DOHH2 (cell line): ENCODE measurements around the gene CPNE2.

Experiments used
- H3F3A ChIP-seq: fragments of 200-600 bp; sonication (generic), shearing (Covaris generic); 2 replicates; pipeline ENCODE4 v1.6.0; 2016; ENCODE audit warnings: antibody characterized with exemption, mild to moderate bottlenecking; ENCODE audit not compliant: control insufficient read depth, insufficient read depth
- H3K27ac ChIP-seq: fragments of 200-600 bp; sonication (generic); 2 replicates; pipeline ENCODE4 v1.5.1; 2014; ENCODE audit warnings: low read depth, mild to moderate bottlenecking, low read length, moderate library complexity
- H3K27me3 ChIP-seq: fragments of 200-600 bp; sonication (generic); 2 replicates; pipeline ENCODE4 v1.6.1; 2014; ENCODE audit warnings: mild to moderate bottlenecking, low read length, mixed read lengths; ENCODE audit not compliant: control insufficient read depth
- H3K36me3 ChIP-seq: fragments of 200-600 bp; sonication (generic); 2 replicates; pipeline ENCODE4 v1.6.1; 2014; ENCODE audit warnings: mild to moderate bottlenecking, low read length, moderate library complexity, mixed read lengths; ENCODE audit not compliant: control insufficient read depth
- H3K4me1 ChIP-seq: fragments of 200-600 bp; sonication (generic); 2 replicates; pipeline ENCODE4 v1.6.1; 2014; ENCODE audit warnings: mild to moderate bottlenecking, low read length, mixed read lengths; ENCODE audit not compliant: control insufficient read depth
- H3K4me2 ChIP-seq: fragments of 200-600 bp; sonication (generic); 2 replicates; pipeline ENCODE4 v1.6.0; 2014; ENCODE audit warnings: mild to moderate bottlenecking, low read length, moderate library complexity
- H3K4me3 ChIP-seq: fragments of 200-600 bp; sonication (generic); 2 replicates; pipeline ENCODE4 v1.5.1; 2014; ENCODE audit warnings: mild to moderate bottlenecking, low read length, mixed read lengths
- H3K79me2 ChIP-seq: fragments of 200-600 bp; sonication (generic); 2 replicates; pipeline ENCODE4 v1.6.1; 2014; ENCODE audit warnings: mild to moderate bottlenecking, low read length, mixed read lengths; ENCODE audit not compliant: control insufficient read depth
- H3K9me2 ChIP-seq: fragments of 200-600 bp; sonication (generic); replicated peaks from 2 replicates; pipeline ENCODE4 v1.6.1; 2014; ENCODE audit warnings: mild to moderate bottlenecking, low read length, mixed read lengths; ENCODE audit not compliant: control insufficient read depth
- H3K9me3 ChIP-seq: fragments of 200-600 bp; sonication (generic); 2 replicates; pipeline ENCODE4 v1.6.1; 2014; ENCODE audit warnings: antibody characterized with exemption, low read length, mixed read lengths; ENCODE audit not compliant: control insufficient read depth, insufficient read depth
- H4K20me1 ChIP-seq: fragments of 200-600 bp; sonication (generic); 2 replicates; pipeline ENCODE4 v1.6.0; 2014; ENCODE audit warnings: low read depth, mild to moderate bottlenecking, antibody characterized with exemption, low read length, moderate library complexity; ENCODE audit not compliant: control insufficient read depth, insufficient read depth
- CTCF ChIP-seq: fragments of 200-600 bp; sonication (generic); IDR thresholded peaks from one replicate; pipeline ENCODE4 v1.5.1; 2014; ENCODE audit warnings: antibody characterized with exemption, mild to moderate bottlenecking, low read depth, low read length; ENCODE audit not compliant: poor library complexity, severe bottlenecking
- EZH2phosphoT487 ChIP-seq: fragments of 200-600 bp; sonication (generic); IDR thresholded peaks from 2 replicates; pipeline ENCODE4 v1.6.1; 2017; ENCODE audit warnings: borderline replicate concordance, mild to moderate bottlenecking, antibody characterized with exemption, low read length, moderate library complexity, mixed read lengths

Gene CPNE2

GRCh38 chr16:57084257-57084770 lies 8.1 kb upstream of the CPNE2 start:
- no peaks in the 10 kb centered on the region for H3K9me2 ChIP-seq
- H3K4me2 ChIP-seq: 0 out of 2 replicates have a peak overlapping the region, but pooled peaks have one; percentile 16
- H3K36me3 ChIP-seq: no peaks in the 10 kb centered on the region
- no peaks in the 10 kb centered on the region for H3F3A ChIP-seq
- H3K9me3 ChIP-seq: no peaks in the 10 kb centered on the region
- H4K20me1 ChIP-seq: no peaks in the 10 kb centered on the region
- no peak overlapping the region for H3K4me3 ChIP-seq
- no peaks in the 10 kb centered on the region for H3K79me2 ChIP-seq
- H3K4me1 ChIP-seq: peaks cover 30% of the 10 kb centered on the region
- H3K27ac ChIP-seq: no peak overlapping the region
- H3K27me3 ChIP-seq: no peaks in the 10 kb centered on the region
- TF ChIP-seq CTCF (peak; percentile 97), EZH2phosphoT487 (no peak)

GRCh38 chr16:57084996-57085395 lies 7.4 kb upstream of the CPNE2 start:
- Histone ChIP-seq H3K79me2 (no peaks in the 10 kb centered on the region), H3K27me3 (no peaks in the 10 kb centered on the region), H3K9me2 (no peaks in the 10 kb centered on the region), H3K4me2 (no peak overlapping the region), H3K9me3 (no peaks in the 10 kb centered on the region), H3F3A (no peaks in the 10 kb centered on the region), H3K27ac (no peak overlapping the region), H4K20me1 (no peaks in the 10 kb centered on the region), H3K4me1 (peaks cover 37% of the 10 kb centered on the region), H3K36me3 (no peaks in the 10 kb centered on the region), H3K4me3 (no peak overlapping the region)
- no peak for TF ChIP-seq EZH2phosphoT487
- TF ChIP-seq CTCF: no peak

GRCh38 chr16:57087003-57087402 lies 5.4 kb upstream of the CPNE2 start:
- Histone ChIP-seq H3K4me1 (peaks cover 42% of the 10 kb centered on the region), H3K36me3 (no peaks in the 10 kb centered on the region), H3K9me2 (no peaks in the 10 kb centered on the region), H3K79me2 (no peaks in the 10 kb centered on the region), H3K4me3 (no peak overlapping the region), H4K20me1 (no peaks in the 10 kb centered on the region), H3K27ac (no peak overlapping the region), H3K9me3 (no peaks in the 10 kb centered on the region), H3F3A (no peaks in the 10 kb centered on the region), H3K27me3 (no peaks in the 10 kb centered on the region), H3K4me2 (no peak overlapping the region)
- TF ChIP-seq CTCF: no peak
- no peak for TF ChIP-seq EZH2phosphoT487

GRCh38 chr16:57089406-57089805 lies 3.0 kb upstream of the CPNE2 start:
- H3K79me2 ChIP-seq: no peaks in the 10 kb centered on the region
- H3F3A ChIP-seq: no peaks in the 10 kb centered on the region
- H3K4me2 ChIP-seq: peak overlapping the region; percentile 42
- H3K27me3 ChIP-seq: no peaks in the 10 kb centered on the region
- H3K9me2 ChIP-seq: no peaks in the 10 kb centered on the region
- TF ChIP-seq CTCF: no peak
- no peak for TF ChIP-seq EZH2phosphoT487
- 0 out of 2 replicates have a peak overlapping the region, but pooled peaks have one; percentile 7 for H3K27ac ChIP-seq
- H3K4me3 ChIP-seq: 0 out of 2 replicates have a peak overlapping the region, but pooled peaks have one; percentile 25
- H3K9me3 ChIP-seq: no peaks in the 10 kb centered on the region
- no peaks in the 10 kb centered on the region for H3K36me3 ChIP-seq
- no peaks in the 10 kb centered on the region for H4K20me1 ChIP-seq
- H3K4me1 ChIP-seq: peaks cover 42% of the 10 kb centered on the region
